BJ (cell line): Measurements from ENCODE around the gene EIF2S2. TPM values are rescaled to one million over a fixed set of nuclear protein-coding genes. Genes with fewer than 3 reads are reported as not detected.

Source experiments
- CTCF ChIA-PET: fragments of 350-600 bp; formaldehyde crosslinking; extraction: SDS; loops from one replicate; lab custom pipeline; 2021; ENCODE audit warnings: antibody characterized with exemption, inconsistent platforms; lab: Yijun Ruan, JAX
- POLR2A ChIA-PET: fragments of 300-600 bp; sonication (Branson Sonifier 250); formaldehyde crosslinking; extraction: SDS; loops from one replicate; lab custom pipeline; 2021; ENCODE audit warnings: antibody characterized with exemption; lab: Charles Lee
- DNase-seq: peaks from one replicate; pipeline ENCODE4 v3.0.0-alpha.2; 2011; ENCODE audit warnings: low read depth
- H3K27me3 ChIP-seq: 2 replicates; pipeline ENCODE4 v1.6.0; 2011; ENCODE audit warnings: low read length; ENCODE audit not compliant: control insufficient read depth, insufficient read depth
- H3K36me3 ChIP-seq: 2 replicates; pipeline ENCODE4 v1.5.1; 2011; ENCODE audit warnings: low read length; ENCODE audit not compliant: control insufficient read depth, insufficient read depth
- H3K4me3 ChIP-seq: 2 replicates; pipeline ENCODE4 v1.5.1; 2011; ENCODE audit warnings: low read depth, mild to moderate bottlenecking, control low read depth, low read length
- CTCF ChIP-seq: IDR thresholded peaks from 2 replicates; pipeline ENCODE4 v1.5.1; 2011; ENCODE audit warnings: low read depth, mild to moderate bottlenecking, control low read depth, inconsistent platforms, low read length, moderate library complexity; ENCODE audit not compliant: insufficient read depth
- polyA plus RNA-seq: library from polyadenylated mRNA; depleted of rRNA; stranded (reverse); fragments of >200 nt; gene quantifications from 2 replicates; pipeline ENCODE4 v1.2.3, GENCODE V29; 2011

EIF2S2 gene
- polyA plus RNA-seq, 1 experiment, result 78.6 TPM

- ChIA-PET CTCF (interaction anchor here (1.1 to 1.2 kb wide), 2 partner anchors 15 to 221 kb away, joined by 4 to 9 read pairs; no protein-coding TSS in a partner anchor), POLR2A (no interaction called here)
- H3K36me3 ChIP-seq, result peaks cover 19% of the 10 kb centered on the region
- no peak overlapping the region for H3K4me3 ChIP-seq
- TF ChIP-seq CTCF, result no peak
- no peak for DNase-seq
- no peaks in the 10 kb centered on the region for H3K27me3 ChIP-seq
Measured at GRCh38 chr20:34084227-34084923, 27.7 kb downstream of the EIF2S2 start.

- POLR2A ChIA-PET, result no interaction called here
- Histone ChIP-seq H3K4me3 (no peak overlapping the region), H3K36me3 (peaks cover 17% of the 10 kb centered on the region), H3K27me3 (no peaks in the 10 kb centered on the region)
- no peak for DNase-seq
- CTCF ChIA-PET, result interaction anchor here (1.0 to 4.0 kb wide), 2 partner anchors 14 to 150 kb away, joined by 5 to 12 read pairs; no protein-coding TSS in a partner anchor
- no peak for TF ChIP-seq CTCF
Measured at GRCh38 chr20:34083781-34084180, 28.3 kb downstream of the EIF2S2 start.

GRCh38 chr20:34083137-34083536, 28.9 kb downstream of the EIF2S2 start:
- CTCF ChIA-PET, result interaction anchor here (1.0 to 4.0 kb wide), 4 partner anchors 9 to 150 kb away, joined by 4 to 12 read pairs (median 6); no protein-coding TSS in a partner anchor
- Histone ChIP-seq H3K36me3 (peaks cover 17% of the 10 kb centered on the region), H3K4me3 (no peak overlapping the region), H3K27me3 (no peaks in the 10 kb centered on the region)
- POLR2A ChIA-PET, result no interaction called here
- TF ChIP-seq CTCF, result peak; percentile 14; the same call in 1 of the 2 replicates
- DNase-seq, result no peak

- DNase-seq, result no peak
- TF ChIP-seq CTCF, result no peak
- ChIA-PET CTCF (interaction anchor here (1.0 to 4.0 kb wide), 6 partner anchors 8 to 219 kb away, joined by 3 to 12 read pairs (median 6); no protein-coding TSS in a partner anchor), POLR2A (no interaction called here)
- H3K27me3 ChIP-seq, result no peaks in the 10 kb centered on the region
- H3K36me3 ChIP-seq, result peaks cover 17% of the 10 kb centered on the region
- H3K4me3 ChIP-seq, result no peak overlapping the region
Measured at GRCh38 chr20:34082232-34082887, 29.7 kb downstream of the EIF2S2 start.

- no peak for DNase-seq
- Histone ChIP-seq H3K4me3 (no peak overlapping the region), H3K27me3 (no peaks in the 10 kb centered on the region), H3K36me3 (peaks cover 27% of the 10 kb centered on the region)
- CTCF ChIA-PET, result interaction anchor here (1.5 to 4.0 kb wide), 2 partner anchors 10 to 217 kb away, joined by 5 to 12 read pairs; no protein-coding TSS in a partner anchor
- no peak for TF ChIP-seq CTCF
- POLR2A ChIA-PET, result no interaction called here
Measured at GRCh38 chr20:34079818-34080217, 32.2 kb downstream of the EIF2S2 start.
